ENCODE measurements around the gene CCDC102A. TPM values are rescaled to one million over a fixed set of nuclear protein-coding genes. Genes with fewer than 3 reads are reported as not detected.

The CCDC102A gene
- total RNA-seq = 31.6 and 39.9 TPM in 2 replicates

DNA sequence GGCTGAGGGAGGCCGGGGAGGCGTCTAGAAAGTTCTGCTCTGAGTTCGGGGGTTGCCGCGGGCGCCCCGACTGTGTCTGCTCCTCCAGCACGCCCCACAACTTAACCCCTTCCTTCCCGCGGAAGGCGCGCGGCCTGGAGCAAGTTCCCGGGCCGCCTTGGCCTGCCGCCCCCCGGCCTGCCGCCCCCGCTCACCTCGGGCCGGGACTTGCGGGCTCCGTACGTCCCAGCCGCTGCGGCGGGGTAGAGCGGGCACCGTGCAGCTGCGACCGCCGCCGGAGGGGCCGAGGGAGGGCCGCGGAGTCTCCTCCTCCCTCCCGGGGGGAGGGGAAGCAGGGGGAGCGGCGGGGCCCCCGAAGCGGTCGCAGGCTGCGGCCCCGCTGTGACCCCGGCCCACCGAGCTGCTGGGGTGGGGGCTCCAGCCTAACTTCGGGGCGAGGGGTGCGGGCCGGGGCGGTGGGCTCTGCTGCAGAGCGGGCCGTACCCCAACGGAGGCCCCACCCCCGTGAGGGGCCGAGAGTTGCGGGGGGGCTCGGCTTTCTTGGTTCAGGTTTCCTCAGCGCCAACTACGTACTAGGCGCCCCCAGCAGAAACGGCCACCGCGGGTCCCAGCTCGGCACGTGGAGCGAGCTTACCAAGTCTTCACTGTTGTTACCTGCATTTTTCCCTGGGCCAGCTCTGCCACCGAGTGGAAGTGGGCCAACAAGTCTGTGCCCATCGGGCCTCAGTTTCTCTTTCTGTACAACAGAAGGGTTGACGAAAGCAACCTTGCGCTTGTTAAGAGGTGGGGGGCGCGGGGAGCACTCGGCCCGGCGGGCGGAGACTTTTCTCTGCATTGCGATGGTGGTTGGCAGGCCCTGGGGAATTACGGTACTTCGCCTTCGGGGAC, at the start of gene CCDC102A:
TSS of gene CCDC102A (minus strand) at position 266 of the 888 bp plus-strand sequence. CDS start 7,394 bp downstream, outside the sequence.

DNA sequence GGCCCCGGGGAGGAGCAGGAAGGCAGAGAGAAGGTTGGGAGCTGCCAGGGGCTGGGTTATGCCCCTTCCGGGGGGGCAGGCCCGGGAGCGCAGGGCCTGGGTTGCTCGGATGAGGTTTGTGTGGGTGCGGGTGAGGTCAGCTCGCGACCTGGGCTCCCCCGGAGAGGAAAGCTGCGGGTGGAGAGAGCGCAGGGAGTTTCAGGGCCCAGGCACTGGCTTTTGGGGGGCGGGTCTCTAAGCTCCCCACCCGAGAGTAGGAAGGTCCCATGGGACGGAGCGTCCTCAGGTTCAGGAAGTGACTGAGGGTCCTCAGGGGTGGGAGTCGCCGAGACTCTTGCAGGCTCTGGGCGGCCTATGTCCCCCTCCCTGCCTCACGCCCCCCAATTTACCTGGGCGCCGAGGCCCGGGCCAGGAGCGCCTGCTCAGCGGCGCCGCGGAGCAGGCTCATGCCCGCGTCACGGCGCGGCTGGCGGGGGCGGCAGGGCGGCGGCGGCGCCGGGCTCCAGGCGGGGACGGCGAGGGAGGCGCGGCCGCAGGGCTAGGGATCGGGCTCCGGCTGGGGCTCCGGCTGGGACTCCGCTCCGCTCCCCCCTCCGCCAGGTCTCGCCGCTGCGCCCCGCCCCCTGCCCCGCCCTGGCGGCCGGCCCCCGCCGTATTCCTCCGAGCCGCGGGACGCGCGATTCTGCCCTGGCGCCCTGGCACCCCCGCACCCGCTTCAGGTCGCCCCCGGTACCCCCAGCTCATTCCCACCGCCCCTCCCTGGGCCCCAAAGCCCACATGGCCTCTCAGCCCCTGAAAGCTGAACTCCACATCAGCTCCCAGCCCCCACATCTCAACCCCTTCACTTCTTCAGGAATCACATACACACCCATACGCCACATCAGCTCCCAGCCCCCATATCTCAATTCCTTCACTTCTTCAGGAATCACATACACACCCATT, 50.2 kb downstream of the CCDC102A start, which contains the start of gene DOK4:
TSS of gene DOK4 (minus strand) at position 578 of the 942 bp plus-strand sequence. CDS start 6,986 bp downstream, outside the sequence.

DNA sequence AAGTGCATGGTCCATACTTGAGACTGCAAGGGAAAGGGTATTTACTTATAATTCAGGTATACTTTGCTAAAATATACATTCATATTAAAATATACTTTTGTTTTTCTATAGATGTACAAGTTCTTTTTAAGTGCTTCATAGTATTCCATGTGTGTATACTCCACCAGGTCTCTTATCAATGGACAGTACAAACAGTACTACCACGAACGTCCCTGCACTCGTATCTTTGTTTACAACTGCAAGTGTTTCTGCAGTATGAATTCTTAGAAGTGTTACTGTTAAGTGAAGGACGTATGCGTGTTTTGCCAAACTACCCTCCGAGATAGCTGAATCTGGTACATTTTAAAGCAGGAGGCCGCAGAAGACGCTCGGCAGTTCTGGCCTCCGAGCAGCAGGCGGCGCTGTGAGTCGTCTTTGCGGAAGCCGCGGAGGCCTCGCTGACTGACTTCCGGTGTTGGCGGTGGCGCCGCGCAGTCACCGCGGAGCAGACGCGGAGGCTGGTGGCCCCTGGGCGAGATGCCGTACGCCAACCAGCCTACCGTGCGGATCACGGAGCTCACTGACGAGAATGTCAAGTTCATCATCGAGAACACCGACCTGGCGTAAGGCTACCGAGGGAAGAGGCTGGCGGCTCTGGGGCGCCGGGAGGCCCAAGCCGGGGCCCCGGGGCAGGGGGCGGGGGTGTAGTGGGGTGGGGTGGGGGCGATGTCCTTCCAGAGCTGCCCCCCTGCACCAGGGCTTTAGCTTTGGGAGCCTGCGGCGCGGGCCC, 74.0 kb downstream of the CCDC102A start, which contains the start of gene POLR2C:
TSS of gene POLR2C (plus strand) at position 471 of the 769 bp plus-strand sequence. CDS start at position 517, 46 bp downstream.

Other genes starting within 250 kb of the CCDC102A start
- not detected in 2 replicates for gene CCL22, start 177.8 kb downstream of the CCDC102A start, total RNA-seq
- gene CX3CL1, start 164.1 kb downstream of the CCDC102A start, total RNA-seq = 0.09 and 0.12 TPM in 2 replicates
- not detected in 2 replicates for gene CCL17, start 131.8 kb downstream of the CCDC102A start, total RNA-seq
- gene CIAPIN1, start 89.2 kb downstream of the CCDC102A start, total RNA-seq = 27.2 and 30.0 TPM in 2 replicates
- 24.5 and 27.1 TPM in 2 replicates for gene COQ9, start 89.1 kb downstream of the CCDC102A start, total RNA-seq
- gene POLR2C, start 73.9 kb downstream of the CCDC102A start, total RNA-seq = 77.9 and 87.5 TPM in 2 replicates
- gene DOK4, start 50.1 kb downstream of the CCDC102A start, total RNA-seq = 32.8 and 62.4 TPM in 2 replicates
- gene ADGRG5, start 6.1 kb upstream of the CCDC102A start, total RNA-seq = not detected in 2 replicates
- 0.68 and 2.3 TPM in 2 replicates for gene ADGRG1, start 92.1 kb upstream of the CCDC102A start, total RNA-seq
- not detected in 2 replicates for gene ADGRG3, start 131.7 kb upstream of the CCDC102A start, total RNA-seq
- gene DRC7, start 158.2 kb upstream of the CCDC102A start, total RNA-seq = not detected in 2 replicates
- 17.9 and 20.3 TPM in 2 replicates for gene KATNB1, start 199.2 kb upstream of the CCDC102A start, total RNA-seq